Measurements from ENCODE around the gene SNX20.

GRCh38 chr16:50722405-50722737 lies 41.3 kb upstream of the SNX20 start:
- TF ChIP-seq CTCF (IDR thresholded peaks at IDR 0.05; ENCODE audit: low read depth, low read length) (no peak), EZH2phosphoT487 (IDR thresholded peaks at IDR 0.05; ENCODE audit: low read depth) (no peak)

All from OCI-LY3 (cell line).